Right atrium auricular region (tissue), 2 donors: Measurements from ENCODE around the gene USP3. TPM values are rescaled to one million over a fixed set of nuclear protein-coding genes. Genes with fewer than 3 reads are reported as not detected.

ENCODE experiments used
- DNase-seq: peaks from one replicate; pipeline ENCODE4 v3.0.0-alpha.2; 2019; ENCODE audit warnings: low spot score
- H3K27ac ChIP-seq, 2 donors: fragments of 200-600 bp; sonication (generic); 1 replicate in 1 of 2; 2 replicates in 1 of 2; pipeline ENCODE4 v1.5.1; 2016 to 2019
- H3K27me3 ChIP-seq, 2 donors: fragments of 200-600 bp; sonication (generic); one replicate each; pipeline versions ENCODE4 v1.5.1 to v1.6.0; 2017 to 2019
- H3K36me3 ChIP-seq: fragments of 200-600 bp; sonication (generic); one replicate; pipeline ENCODE4 v1.5.1; 2016
- H3K4me1 ChIP-seq, 2 donors: fragments of 200-600 bp; sonication (generic); one replicate each; pipeline versions ENCODE4 v1.5.1 to v1.6.0; 2017 to 2019
- H3K4me3 ChIP-seq, 2 donors: fragments of 200-600 bp; sonication (generic); 1 replicate in 1 of 2; 2 replicates in 1 of 2; pipeline ENCODE4 v1.5.1; 2017 to 2019; ENCODE audit warnings: mild to moderate bottlenecking in 1 of 2, moderate library complexity in 1 of 2
- H3K9me3 ChIP-seq, 2 donors: fragments of 200-600 bp; sonication (generic); one replicate each; pipeline ENCODE4 v1.5.1; 2019
- total RNA-seq, 2 donors: library from RNA; depleted of rRNA; stranded (reverse); fragments of >200 nt; gene quantifications; one replicate each; pipeline ENCODE4 v1.1.0, GENCODE V29; 2016
- TF ChIP-seq, protein P1 (sequence below), 2 donors: fragments of 200-600 bp; sonication (generic); IDR thresholded peaks; one replicate each; pipeline ENCODE4 v1.5.1; 2019; ENCODE audit warnings: antibody characterized with exemption in 2 of 2

The USP3 gene
- total RNA-seq, 2 donors from 2014 or later, result 12.3 to 18.5 TPM

DNA sequence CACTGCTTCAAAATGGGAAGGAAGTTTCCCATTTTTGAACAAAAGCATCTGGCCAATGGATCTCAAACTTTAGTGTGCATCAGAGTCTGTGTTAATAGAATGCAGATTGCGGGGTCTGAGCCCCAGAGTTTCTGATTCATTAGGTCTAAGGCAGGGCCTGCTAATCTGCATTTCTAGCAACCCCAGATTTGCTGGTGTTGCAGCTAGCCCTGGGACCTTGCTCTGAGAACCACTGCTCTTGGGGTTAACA is 30.7 kb upstream of the USP3 start:
- Histone ChIP-seq H3K27me3 (no peaks in the 10 kb centered on the region), H3K36me3 (no peaks in the 10 kb centered on the region), H3K4me1 (peaks cover 0 to 16% of the 10 kb centered on the region in 2 donors), H3K4me3 (no peak overlapping the region), H3K9me3 (no peaks in the 10 kb centered on the region), H3K27ac (no peak overlapping the region)
- TF ChIP-seq, protein P1, sequence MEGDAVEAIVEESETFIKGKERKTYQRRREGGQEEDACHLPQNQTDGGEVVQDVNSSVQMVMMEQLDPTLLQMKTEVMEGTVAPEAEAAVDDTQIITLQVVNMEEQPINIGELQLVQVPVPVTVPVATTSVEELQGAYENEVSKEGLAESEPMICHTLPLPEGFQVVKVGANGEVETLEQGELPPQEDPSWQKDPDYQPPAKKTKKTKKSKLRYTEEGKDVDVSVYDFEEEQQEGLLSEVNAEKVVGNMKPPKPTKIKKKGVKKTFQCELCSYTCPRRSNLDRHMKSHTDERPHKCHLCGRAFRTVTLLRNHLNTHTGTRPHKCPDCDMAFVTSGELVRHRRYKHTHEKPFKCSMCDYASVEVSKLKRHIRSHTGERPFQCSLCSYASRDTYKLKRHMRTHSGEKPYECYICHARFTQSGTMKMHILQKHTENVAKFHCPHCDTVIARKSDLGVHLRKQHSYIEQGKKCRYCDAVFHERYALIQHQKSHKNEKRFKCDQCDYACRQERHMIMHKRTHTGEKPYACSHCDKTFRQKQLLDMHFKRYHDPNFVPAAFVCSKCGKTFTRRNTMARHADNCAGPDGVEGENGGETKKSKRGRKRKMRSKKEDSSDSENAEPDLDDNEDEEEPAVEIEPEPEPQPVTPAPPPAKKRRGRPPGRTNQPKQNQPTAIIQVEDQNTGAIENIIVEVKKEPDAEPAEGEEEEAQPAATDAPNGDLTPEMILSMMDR (IDR thresholded peaks at IDR 0.05), result no peak
- DNase-seq, result no peak

- no peaks in the 10 kb centered on the region for H3K27me3 ChIP-seq
- H3K9me3 ChIP-seq, result no peaks in the 10 kb centered on the region
- peaks cover 0 to 16% of the 10 kb centered on the region in 2 donors for H3K4me1 ChIP-seq
- no peak for DNase-seq
- H3K27ac ChIP-seq, result no peak overlapping the region
- TF ChIP-seq, protein P1 (IDR thresholded peaks at IDR 0.05), result no peak
- no peak overlapping the region for H3K4me3 ChIP-seq
- no peaks in the 10 kb centered on the region for H3K36me3 ChIP-seq
Observed at GRCh38 chr15:63473999-63474809, 30.2 kb upstream of the USP3 start.

DNA sequence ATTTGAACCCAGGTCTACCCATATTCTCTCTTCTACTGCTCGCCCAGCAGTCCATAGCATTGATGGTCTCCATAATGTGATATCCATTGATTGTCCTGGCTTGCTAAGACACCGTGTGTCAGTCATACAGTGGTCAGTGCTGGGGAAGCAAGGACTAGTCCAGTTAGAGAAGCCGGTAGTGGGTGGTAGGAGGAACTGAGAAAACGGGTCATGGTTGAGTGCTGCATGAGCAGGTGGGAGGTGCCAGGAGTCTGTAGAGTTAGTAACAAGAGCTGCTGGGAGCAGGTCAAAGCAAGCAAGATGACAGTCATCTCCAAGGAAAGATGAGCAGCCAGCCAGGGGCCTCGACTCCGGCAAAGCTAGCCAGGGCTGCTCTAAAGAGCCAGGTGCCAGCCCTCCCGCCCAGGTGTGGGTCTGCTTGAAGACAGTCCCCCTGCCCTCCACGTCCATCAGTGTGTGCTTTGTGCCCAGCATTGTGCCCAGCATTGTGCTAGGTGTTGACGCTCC is 29.5 kb upstream of the USP3 start:
- no peak overlapping the region for H3K4me3 ChIP-seq
- H3K9me3 ChIP-seq, result no peaks in the 10 kb centered on the region
- H3K27ac ChIP-seq, result no peak overlapping the region
- TF ChIP-seq, protein P1 (IDR thresholded peaks at IDR 0.05), result no peak
- peaks cover 0 to 16% of the 10 kb centered on the region in 2 donors for H3K4me1 ChIP-seq
- no peak for DNase-seq
- no peaks in the 10 kb centered on the region for H3K27me3 ChIP-seq
- H3K36me3 ChIP-seq, result no peaks in the 10 kb centered on the region

DNA sequence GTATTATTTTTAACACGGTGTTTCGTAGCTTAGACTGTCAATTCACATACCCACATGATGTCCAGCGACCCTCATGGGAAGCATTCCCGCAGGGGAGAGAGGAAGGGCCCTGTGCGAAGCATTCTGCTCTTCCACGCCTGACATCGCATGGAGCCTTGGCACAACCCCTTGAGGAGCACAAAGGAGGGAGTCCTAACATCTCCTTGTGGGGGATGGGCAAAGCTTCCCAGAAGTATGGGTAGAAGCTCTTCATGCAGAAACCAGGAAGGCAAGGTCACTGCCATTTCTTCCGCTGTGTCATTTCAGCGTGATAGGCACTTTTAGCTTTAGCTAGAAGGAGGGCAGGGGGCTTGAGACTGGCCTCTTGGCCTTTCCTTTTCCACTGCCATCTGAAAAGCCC is 28.7 kb upstream of the USP3 start:
- no peak overlapping the region for H3K27ac ChIP-seq
- no peaks in the 10 kb centered on the region for H3K36me3 ChIP-seq
- H3K9me3 ChIP-seq, result no peaks in the 10 kb centered on the region
- no peaks in the 10 kb centered on the region for H3K27me3 ChIP-seq
- H3K4me3 ChIP-seq, result no peak overlapping the region
- no peak for DNase-seq
- H3K4me1 ChIP-seq, result peaks cover 0 to 16% of the 10 kb centered on the region in 2 donors
- TF ChIP-seq, protein P1 (IDR thresholded peaks at IDR 0.05), result no peak

- H3K4me3 ChIP-seq, result no peak overlapping the region
- H3K27ac ChIP-seq, result no peak overlapping the region
- no peaks in the 10 kb centered on the region for H3K9me3 ChIP-seq
- TF ChIP-seq, protein P1 (IDR thresholded peaks at IDR 0.05), result no peak
- no peaks in the 10 kb centered on the region for H3K27me3 ChIP-seq
- DNase-seq, result no peak
- no peaks in the 10 kb centered on the region for H3K36me3 ChIP-seq
- peaks cover 0 to 16% of the 10 kb centered on the region in 2 donors for H3K4me1 ChIP-seq
Observed at GRCh38 chr15:63476229-63476632, 28.2 kb upstream of the USP3 start.

DNA sequence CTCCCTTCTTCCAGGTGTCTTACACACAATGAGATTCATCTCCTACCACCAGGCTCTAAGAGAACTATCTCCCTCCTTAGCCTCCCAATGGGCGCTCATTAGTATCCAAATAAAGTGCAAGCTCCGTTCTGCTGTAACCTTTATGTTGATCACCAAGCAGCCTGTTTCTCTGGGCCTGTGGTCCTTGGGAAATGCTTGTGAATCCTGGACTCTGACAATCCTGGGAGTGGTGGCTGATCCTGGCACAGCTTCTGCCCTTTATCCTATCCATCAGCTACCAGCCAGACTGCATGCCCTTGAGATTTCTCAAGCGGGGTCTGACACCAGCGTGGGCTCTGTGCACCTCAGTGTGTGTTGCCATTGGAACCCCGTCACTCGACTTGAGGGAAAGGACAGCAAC is 26.1 kb upstream of the USP3 start:
- Histone ChIP-seq H3K9me3 (no peaks in the 10 kb centered on the region), H3K4me1 (peaks cover 0 to 16% of the 10 kb centered on the region in 2 donors), H3K36me3 (no peaks in the 10 kb centered on the region), H3K4me3 (no peak overlapping the region), H3K27ac (no peak overlapping the region), H3K27me3 (no peaks in the 10 kb centered on the region)
- DNase-seq, result no peak
- TF ChIP-seq, protein P1 (IDR thresholded peaks at IDR 0.05), result no peak
